DMS 273 (cell line): ENCODE measurements around the gene SS18L1.
"Not testable (repeated sequence)": the region's sequence is repeated elsewhere in the genome, so short reads cannot be mapped to it uniquely, and the experiment has no call there.

ENCODE experiments used
- DNase-seq: peaks from one replicate; lab custom pipeline; 2025; ENCODE audit not compliant: unreplicated experiment; lab: John Stamatoyannopoulos, UW

Gene SS18L1

DNA sequence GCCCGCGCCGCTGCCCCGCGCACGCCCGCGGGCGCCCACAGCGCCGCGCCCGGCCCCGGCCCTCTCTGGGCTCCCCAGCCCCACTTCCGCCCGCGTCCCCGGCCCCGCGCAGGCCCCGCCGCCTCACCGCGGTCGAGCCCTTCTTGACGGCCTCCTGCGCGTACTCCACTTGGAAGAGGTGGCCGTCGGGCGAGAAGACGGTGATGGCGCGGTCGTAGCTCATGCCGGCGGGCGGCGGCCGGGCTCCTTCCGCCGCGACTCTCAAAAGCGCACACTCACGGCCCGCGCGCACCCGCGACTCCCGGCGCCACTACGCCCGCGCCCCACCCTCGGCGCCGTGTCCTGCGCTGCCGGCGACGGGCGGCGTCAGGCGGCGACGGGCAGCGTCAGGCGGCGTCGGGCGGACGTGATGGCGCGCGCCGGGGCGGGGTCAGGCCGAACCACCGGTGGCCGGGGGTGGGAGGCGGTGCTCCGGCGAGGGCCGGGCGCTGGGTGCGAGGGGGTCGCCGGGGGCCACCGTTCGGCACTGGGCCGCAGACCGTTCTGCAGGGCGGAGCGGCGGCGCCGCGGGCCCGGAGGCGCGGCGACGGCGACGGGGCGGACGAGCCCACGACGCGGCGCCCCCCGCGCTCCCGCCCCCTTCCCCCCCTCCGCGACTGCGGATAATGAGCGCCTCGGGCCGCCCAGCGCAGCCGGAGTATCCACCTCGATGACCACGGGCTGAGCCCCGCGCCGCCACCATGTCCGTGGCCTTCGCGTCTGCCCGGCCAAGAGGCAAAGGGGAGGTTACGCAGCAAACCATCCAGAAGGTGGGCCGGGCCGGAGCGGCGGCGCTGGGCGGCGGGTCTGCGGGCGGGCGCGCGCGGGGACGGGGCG, at the start of gene SS18L1, which contains the start of gene PSMA7:
Gene SS18L1, plus strand, starts transcription at position 689 of the 876 bp plus-strand sequence. Its CDS starts 52 bp downstream, at position 741.
Gene PSMA7, minus strand, starts transcription at position 314 of the 876 bp plus-strand sequence. Its CDS starts 91 bp downstream, at position 223.
- peak; percentile 94 for DNase-seq

DNA sequence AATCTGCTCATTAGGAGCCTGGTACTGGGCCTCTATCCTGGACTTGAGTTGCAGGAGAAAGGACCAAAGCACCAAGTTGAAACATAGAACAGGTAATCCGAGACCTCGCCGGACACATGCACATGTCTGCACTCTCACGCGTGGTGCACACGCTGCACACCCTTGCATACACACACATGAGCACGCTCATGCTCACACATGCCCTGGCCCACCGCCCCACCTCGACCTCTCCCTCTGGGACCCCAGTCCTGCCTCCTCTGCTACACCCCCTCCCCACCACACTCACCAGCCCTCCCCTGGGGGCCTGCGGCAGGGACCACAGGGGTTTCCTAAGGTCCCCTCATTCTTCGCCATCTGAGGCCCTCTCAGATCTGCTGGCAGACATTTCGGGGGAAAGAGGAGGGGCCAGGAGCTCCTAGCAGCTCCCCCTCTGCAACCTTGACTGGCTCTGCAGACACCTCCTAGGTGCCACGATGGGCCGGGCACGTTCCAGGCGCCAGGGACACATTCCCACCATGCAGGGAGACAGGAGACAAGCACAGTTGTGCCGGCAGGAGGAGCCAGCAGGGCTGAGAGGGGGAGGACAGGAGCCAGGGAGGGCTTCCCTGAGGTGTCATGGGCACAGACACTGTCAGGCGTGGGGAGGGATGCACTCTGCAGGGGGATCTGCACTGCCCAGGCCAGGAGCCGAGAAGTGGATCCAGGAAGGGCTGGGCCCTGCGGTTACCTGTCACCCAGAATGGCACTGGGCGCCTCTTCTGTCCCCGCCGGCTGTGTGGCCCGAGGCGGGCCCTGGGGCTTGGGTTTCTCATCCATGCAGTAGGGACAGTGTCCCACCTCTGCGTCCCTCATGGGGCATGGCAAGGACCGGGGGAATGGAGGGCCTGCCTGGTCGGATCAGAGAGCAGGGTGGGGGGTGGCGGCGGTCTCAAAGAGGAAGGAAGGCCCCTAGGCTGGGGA, 46.9 kb upstream of the SS18L1 start:
- DNase-seq, result no peak

- no peak for DNase-seq
Measured at GRCh38 chr20:62097881-62098407, 45.6 kb upstream of the SS18L1 start.

GRCh38 chr20:62101078-62101477, 42.5 kb upstream of the SS18L1 start:
- no peak for DNase-seq

- DNase-seq, result no peak
Measured at GRCh38 chr20:62103508-62104233, 39.9 kb upstream of the SS18L1 start.

DNA sequence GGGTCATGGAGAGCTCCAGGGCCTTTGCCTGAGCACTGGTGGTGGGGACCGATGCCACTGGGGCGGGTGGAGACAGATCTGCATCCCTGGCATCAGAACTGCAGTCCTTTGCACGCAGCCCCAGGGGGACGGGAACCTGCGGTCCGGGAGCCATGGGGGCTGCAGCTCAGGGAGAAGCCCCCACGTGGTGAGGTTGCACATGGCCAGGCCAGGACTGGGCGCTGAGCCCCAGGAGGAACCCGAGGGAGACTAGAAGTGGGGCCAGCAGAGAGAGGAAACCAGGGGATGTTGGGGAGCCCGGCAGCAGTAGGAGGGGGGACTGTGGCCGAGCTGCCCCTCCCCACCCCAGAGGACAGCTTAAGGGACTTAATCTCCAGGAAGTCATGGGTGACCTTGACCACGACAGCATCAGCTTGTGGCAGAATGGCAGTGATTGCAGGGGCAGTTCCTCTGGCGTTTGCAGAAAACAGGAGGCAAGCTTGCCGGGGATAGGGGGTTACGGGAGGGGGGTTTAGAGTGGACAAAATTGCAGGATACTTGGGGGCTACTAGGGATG, 39.3 kb upstream of the SS18L1 start:
- no peak for DNase-seq

DNA sequence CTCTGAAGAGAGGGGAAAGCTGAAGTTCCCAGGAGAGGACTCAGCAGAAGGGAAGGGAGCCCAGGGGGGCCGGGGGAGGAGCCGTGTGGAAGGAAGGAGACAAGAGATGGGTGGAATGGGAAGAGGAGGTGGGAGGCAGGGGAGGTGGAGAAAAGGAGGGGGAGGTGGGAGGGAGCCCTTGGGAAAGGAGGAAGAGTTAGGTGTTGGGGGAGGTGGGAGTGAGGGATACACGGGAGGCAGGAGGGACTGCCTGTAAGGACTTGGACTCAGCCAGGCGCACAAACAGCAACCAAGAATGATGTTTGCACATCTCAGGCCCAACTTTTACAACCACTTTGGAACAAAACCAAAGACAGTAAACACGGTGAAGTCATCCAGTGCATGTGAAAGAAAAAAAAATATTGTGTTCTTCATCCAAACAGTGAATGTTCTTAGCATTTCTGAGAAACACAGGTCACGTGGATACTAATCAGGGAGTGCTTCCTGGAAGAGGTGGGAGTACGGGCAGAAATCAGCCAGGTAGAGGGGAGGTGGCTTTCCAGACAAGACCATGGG, 38.7 kb upstream of the SS18L1 start:
- DNase-seq, result no peak

- no peak for DNase-seq
Measured at GRCh38 chr20:62105592-62105991, 38.0 kb upstream of the SS18L1 start.

DNA sequence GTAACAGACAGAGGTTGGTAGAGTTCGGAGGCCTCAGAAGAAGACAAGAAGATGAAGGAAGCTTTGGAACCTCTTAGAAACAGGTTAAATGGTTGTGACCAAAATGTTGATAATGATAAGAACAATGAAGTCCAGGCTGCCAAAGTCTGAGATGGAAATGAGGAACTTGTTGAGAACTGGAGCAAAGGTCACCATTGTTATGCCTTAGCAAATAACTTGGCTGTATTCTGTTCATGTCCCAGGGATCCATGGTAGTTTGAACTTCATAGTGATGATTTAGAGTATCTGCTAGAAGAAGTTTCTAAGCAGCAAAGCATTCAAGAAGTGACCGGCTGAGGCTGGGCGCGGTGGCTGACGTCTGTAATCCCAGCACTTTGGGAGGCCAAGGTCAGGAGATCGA, 32.4 kb upstream of the SS18L1 start:
- no peak for DNase-seq

DNA sequence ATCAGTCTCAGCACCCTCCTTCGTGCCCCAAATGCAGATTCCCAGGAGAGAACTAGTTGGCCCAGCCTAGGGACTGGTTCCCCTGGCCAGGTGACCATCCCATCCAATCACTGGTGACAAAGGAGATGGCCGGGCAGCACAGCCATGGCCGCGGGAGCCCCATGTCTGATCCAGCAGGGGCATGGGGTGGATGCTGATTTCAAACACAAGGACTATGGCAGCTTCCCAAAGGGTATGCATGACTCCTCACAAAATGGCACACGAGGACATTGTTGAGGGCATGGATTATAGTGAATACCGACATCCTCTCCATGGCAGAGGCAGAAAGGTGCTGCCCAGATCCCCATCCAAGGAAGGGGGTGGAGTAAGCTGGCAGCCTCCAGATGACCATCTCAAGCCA, 31.2 kb upstream of the SS18L1 start:
- no peak for DNase-seq

- DNase-seq, result no peak
Measured at GRCh38 chr20:62114894-62115293, 28.7 kb upstream of the SS18L1 start.

GRCh38 chr20:62115800-62116407, 27.7 kb upstream of the SS18L1 start:
- not testable (repeated sequence) for DNase-seq

DNA sequence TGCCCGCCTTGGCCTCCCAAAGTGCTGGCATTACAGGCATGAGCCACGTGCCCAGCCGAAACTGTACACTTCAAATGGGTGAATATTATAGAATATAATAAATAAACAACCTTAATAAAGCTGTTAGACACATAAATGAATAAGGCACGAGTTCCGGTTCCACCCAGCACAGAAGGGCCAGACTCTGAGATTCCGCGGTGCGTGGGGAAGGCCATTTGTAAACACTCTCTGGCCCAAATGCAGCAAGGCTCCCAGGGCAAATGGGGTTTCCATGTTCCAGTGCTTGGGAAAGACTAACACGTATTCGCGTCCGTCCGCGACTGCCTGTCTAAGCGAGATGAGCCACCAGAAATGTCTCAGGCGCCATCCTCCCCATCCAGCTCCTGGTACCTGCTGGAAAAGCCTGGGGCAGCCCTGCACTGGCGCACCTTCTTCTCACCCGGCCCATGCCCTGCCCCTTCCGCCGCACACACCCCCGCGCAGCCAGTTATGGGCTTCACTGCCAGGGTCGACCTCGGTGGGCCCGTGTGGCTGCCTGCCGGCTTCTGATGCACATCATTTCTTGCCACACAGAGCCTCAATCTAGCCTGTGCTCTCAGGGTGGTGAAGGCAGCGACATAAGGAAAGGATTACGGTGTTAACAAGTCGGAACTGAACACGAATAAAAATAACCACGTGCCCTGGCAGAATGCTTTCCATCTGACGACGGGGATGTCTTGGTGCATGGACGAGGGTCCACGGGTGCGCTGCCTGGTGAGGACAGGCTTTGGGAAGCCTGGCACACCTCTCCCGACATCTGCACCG, 26.8 kb upstream of the SS18L1 start:
- no peak for DNase-seq

GRCh38 chr20:62117362-62117646, 26.3 kb upstream of the SS18L1 start:
- DNase-seq, result peak; percentile 40

GRCh38 chr20:62117658-62118057, 25.9 kb upstream of the SS18L1 start:
- no peak for DNase-seq

GRCh38 chr20:62118113-62119043, 25.2 kb upstream of the SS18L1 start:
- peak; percentile 54 for DNase-seq

GRCh38 chr20:62119115-62119514, 24.5 kb upstream of the SS18L1 start:
- DNase-seq, result no peak
